ENCODE results near the gene STAB2.

Gene STAB2

DNA sequence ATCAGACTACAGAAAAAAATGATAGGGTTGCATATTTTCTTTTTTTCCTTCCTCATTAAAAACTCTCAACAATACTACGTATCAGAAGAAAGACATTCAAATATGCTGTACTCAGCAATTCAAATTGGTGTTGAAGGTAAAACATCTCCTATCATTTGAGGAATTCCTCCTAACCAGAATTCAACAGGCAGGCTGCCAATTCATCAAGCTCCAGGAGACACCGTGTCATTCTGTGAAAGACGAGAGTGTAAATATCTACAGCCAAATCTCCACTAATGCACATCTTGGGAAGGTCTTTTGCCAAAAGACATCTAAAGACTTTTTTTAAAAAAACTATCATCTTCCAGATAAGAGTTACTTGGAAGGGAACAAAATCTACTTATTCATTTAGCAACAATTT, 227.4 kb downstream of the STAB2 start:
- no peak overlapping the region for H3K4me3 ChIP-seq (ENCODE audit: low read length)
- H3K9me3 ChIP-seq (ENCODE audit: control insufficient read depth, insufficient read depth, low read length) = no peaks in the 10 kb centered on the region
- H4K20me1 ChIP-seq (ENCODE audit: control insufficient read depth, insufficient read depth, low read depth, low read length) = no peaks in the 10 kb centered on the region
- H3K79me2 ChIP-seq (ENCODE audit: control insufficient read depth, low read length) = no peaks in the 10 kb centered on the region
- no peaks in the 10 kb centered on the region for H3K27me3 ChIP-seq (ENCODE audit: control insufficient read depth, low read length)
- no peaks in the 10 kb centered on the region for H3K9me2 ChIP-seq (replicated peaks; ENCODE audit: control insufficient read depth, low read length)
- H3K4me1 ChIP-seq (ENCODE audit: control insufficient read depth, low read length) = no peaks in the 10 kb centered on the region
- H3K36me3 ChIP-seq (ENCODE audit: control insufficient read depth, low read length) = no peaks in the 10 kb centered on the region
- H3F3A ChIP-seq (ENCODE audit: control insufficient read depth, insufficient read depth) = no peaks in the 10 kb centered on the region
- H3K4me2 ChIP-seq (ENCODE audit: low read length) = no peak overlapping the region
- TF ChIP-seq EZH2phosphoT487 (IDR thresholded peaks at IDR 0.05; ENCODE audit: borderline replicate concordance, low read length) = no peak
- TF ChIP-seq, protein P1, sequence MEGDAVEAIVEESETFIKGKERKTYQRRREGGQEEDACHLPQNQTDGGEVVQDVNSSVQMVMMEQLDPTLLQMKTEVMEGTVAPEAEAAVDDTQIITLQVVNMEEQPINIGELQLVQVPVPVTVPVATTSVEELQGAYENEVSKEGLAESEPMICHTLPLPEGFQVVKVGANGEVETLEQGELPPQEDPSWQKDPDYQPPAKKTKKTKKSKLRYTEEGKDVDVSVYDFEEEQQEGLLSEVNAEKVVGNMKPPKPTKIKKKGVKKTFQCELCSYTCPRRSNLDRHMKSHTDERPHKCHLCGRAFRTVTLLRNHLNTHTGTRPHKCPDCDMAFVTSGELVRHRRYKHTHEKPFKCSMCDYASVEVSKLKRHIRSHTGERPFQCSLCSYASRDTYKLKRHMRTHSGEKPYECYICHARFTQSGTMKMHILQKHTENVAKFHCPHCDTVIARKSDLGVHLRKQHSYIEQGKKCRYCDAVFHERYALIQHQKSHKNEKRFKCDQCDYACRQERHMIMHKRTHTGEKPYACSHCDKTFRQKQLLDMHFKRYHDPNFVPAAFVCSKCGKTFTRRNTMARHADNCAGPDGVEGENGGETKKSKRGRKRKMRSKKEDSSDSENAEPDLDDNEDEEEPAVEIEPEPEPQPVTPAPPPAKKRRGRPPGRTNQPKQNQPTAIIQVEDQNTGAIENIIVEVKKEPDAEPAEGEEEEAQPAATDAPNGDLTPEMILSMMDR (IDR thresholded peaks at IDR 0.05; ENCODE audit: low read depth, low read length, poor library complexity, severe bottlenecking) = no peak
- H3K27ac ChIP-seq (ENCODE audit: low read depth, low read length) = no peak overlapping the region

Measured in DOHH2 (cell line).